A549 (cell line): ENCODE measurements around the gene MAGI2.

Experiments
- JUN ChIP-seq, 2 experiments: fragments of >200 bp; sonication (Bioruptor Twin); formaldehyde crosslinking; IDR thresholded peaks; 2 replicates in 1 of 2; 3 replicates in 1 of 2; pipeline ENCODE4 v1.6.1; 2016 to 2017
- KDM5A ChIP-seq: fragments of 200-600 bp; sonication (generic); IDR thresholded peaks from 2 replicates; pipeline ENCODE4 v1.6.1; 2016; ENCODE audit warnings: antibody characterized with exemption, mild to moderate bottlenecking
- MYC ChIP-seq: IDR thresholded peaks from 2 replicates; pipeline ENCODE4 v1.6.1; 2012; ENCODE audit warnings: mild to moderate bottlenecking, inconsistent platforms, low read length, improper control_type of control experiment, borderline replicate concordance
- NPAS2 ChIP-seq: fragments of 250-450 bp; sonication (Bioruptor Pico); IDR thresholded peaks from 2 replicates; pipeline ENCODE4 v1.8.0; 2022; ENCODE audit warnings: mild to moderate bottlenecking, moderate library complexity, borderline replicate concordance
- POLR2AphosphoS2 ChIP-seq: conservative IDR thresholded peaks from 2 replicates; pipeline ENCODE4 v1.6.1; 2012; ENCODE audit warnings: low read length, improper control_type of control experiment, inconsistent platforms
- RNF2 ChIP-seq: fragments of 200-600 bp; sonication (generic); IDR thresholded peaks from 2 replicates; pipeline ENCODE4 v1.6.1; 2016; ENCODE audit warnings: low read depth, mild to moderate bottlenecking, antibody characterized with exemption, moderate library complexity, borderline replicate concordance
- TF ChIP-seq, protein P1 (sequence below): fragments of >200 bp; sonication (Bioruptor Twin); formaldehyde crosslinking; IDR thresholded peaks from 2 replicates; pipeline ENCODE4 v1.6.1; 2016
- TF ChIP-seq, protein P2 (sequence below): fragments of >200 bp; sonication (Bioruptor Twin); formaldehyde crosslinking; IDR thresholded peaks from 3 replicates; pipeline ENCODE4 v1.5.1; 2016

DNA sequence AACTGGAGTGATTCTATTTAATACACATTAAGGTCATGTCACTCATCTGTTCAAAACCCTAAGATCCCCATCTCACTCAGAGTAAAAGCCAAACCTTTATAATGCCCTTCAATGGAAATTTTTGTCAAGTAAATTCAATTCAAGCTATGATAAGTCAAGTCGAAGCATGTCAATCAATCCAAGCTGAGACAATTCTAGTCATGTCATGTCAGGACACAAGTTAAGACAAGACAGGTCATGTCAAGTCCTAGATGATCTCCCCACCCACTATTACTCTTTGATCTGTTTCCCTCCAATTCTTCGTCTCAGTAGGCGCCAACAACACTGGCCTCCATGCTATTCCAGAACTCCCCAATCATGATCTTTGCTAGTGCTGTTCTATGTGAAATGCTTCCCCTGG, 141.4 kb downstream of the MAGI2 start:
- TF ChIP-seq NPAS2 (CRISPR knock-in tag): no peak
- TF ChIP-seq, protein P1, sequence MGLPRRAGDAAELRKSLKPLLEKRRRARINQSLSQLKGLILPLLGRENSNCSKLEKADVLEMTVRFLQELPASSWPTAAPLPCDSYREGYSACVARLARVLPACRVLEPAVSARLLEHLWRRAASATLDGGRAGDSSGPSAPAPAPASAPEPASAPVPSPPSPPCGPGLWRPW: no peak
- no peak for TF ChIP-seq RNF2
- no peak for TF ChIP-seq JUN (IDR thresholded peaks at IDR 0.05)
- no peak for TF ChIP-seq KDM5A
- TF ChIP-seq, protein P2, sequence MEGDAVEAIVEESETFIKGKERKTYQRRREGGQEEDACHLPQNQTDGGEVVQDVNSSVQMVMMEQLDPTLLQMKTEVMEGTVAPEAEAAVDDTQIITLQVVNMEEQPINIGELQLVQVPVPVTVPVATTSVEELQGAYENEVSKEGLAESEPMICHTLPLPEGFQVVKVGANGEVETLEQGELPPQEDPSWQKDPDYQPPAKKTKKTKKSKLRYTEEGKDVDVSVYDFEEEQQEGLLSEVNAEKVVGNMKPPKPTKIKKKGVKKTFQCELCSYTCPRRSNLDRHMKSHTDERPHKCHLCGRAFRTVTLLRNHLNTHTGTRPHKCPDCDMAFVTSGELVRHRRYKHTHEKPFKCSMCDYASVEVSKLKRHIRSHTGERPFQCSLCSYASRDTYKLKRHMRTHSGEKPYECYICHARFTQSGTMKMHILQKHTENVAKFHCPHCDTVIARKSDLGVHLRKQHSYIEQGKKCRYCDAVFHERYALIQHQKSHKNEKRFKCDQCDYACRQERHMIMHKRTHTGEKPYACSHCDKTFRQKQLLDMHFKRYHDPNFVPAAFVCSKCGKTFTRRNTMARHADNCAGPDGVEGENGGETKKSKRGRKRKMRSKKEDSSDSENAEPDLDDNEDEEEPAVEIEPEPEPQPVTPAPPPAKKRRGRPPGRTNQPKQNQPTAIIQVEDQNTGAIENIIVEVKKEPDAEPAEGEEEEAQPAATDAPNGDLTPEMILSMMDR: no peak
- no peak for TF ChIP-seq MYC
- no peak for TF ChIP-seq POLR2AphosphoS2
